ENCODE measurements around the gene AKAP13.
"Not testable (repeated sequence)": the region's sequence is repeated elsewhere in the genome, so short reads cannot be mapped to it uniquely, and the experiment has no call there.

AKAP13 gene

DNA sequence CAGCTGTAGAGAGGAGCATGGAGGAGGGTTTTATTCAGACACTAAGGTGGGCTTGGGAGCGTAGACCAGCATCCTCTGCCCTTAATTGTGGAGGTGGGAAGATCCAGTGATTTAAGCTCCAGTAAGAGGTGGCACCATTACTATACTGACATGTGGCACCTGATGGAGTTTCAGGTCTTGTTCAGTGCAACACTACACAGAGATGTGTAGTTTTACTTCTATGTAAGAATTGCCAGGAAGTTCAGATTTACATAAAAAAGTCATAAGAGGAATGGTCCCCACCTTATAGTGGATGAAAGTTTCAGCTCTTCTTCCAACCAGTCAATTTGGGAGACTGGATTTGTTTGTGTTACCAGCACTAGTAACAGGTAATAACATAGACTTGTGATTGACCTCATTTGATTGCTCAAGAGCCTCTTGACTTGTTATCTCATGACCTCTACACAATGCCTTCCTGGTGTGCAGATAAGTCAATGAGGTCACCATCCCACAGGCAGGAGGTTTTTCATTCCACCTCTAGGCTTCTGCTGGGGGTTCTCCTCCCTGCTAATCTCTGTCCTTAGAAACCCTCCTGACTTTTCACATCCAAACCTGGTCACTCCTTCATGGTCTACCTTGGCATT is 33.8 kb upstream of the AKAP13 start:
- not testable (repeated sequence) for DNase-seq (ENCODE audit: low read depth, low spot score); H3K4me3 ChIP-seq (ENCODE audit: low read length)

- H3K4me3 ChIP-seq (ENCODE audit: low read length); DNase-seq (ENCODE audit: low read depth, low spot score): not testable (repeated sequence)
Observed at GRCh38 chr15:85347264-85348047, 32.9 kb upstream of the AKAP13 start.

- DNase-seq (ENCODE audit: low read depth, low spot score); H3K4me3 ChIP-seq (ENCODE audit: low read length): not testable (repeated sequence)
Observed at GRCh38 chr15:85348048-85348766, 32.2 kb upstream of the AKAP13 start.

- H3K4me3 ChIP-seq (ENCODE audit: low read length); DNase-seq (ENCODE audit: low read depth, low spot score): not testable (repeated sequence)
Observed at GRCh38 chr15:85349062-85349461, 31.3 kb upstream of the AKAP13 start.

GRCh38 chr15:85350395-85350794 is 30.0 kb upstream of the AKAP13 start:
- DNase-seq (ENCODE audit: low read depth, low spot score), result no peak
- H3K4me3 ChIP-seq (ENCODE audit: low read length), result no peak overlapping the region

DNA sequence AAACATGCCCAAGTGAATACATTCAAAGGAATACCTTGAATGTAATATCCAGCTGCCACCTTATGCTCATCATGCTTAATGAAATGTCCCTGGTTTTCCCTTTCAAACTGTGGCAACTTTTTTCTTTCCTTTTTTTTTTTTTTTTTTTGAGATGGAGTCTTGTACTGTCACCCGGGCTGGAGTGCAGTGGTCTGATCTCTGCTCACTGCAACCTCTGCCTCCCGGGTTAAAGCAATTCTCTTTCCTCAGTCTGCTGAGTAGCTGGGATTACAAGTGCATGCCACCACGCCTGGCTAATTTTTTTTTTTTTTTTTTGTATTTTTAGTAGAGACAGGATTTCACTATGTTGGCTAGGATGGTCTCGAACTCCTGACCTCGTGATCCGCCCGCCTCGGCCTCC is 28.9 kb upstream of the AKAP13 start:
- not testable (repeated sequence) for H3K4me3 ChIP-seq (ENCODE audit: low read length); DNase-seq (ENCODE audit: low read depth, low spot score)

DNA sequence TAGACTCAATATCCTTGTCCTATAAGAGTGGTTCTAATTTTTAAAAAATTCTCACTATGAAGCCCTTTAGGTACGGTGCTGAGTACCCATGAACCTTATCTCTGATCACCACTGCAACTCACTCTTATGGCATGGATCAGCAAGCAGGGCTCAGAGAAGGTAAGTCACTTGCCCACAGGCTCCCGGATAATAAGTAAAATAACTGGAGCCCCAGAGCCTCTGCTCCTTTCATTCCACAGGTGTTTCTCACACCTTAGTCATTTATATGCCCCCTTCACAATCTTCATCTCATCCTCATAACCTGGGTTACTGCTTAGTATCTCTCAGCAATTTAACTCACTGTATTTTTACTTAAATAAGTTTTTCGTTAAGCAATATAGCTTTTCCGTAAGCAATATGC is 28.4 kb upstream of the AKAP13 start:
- no peak overlapping the region for H3K4me3 ChIP-seq (ENCODE audit: low read length)
- DNase-seq (ENCODE audit: low read depth, low spot score), result no peak

- H3K4me3 ChIP-seq (ENCODE audit: low read length), result no peak overlapping the region
- DNase-seq (ENCODE audit: low read depth, low spot score), result no peak
Observed at GRCh38 chr15:85353516-85353915, 26.9 kb upstream of the AKAP13 start.

- no peak overlapping the region for H3K4me3 ChIP-seq (ENCODE audit: low read length)
- DNase-seq (ENCODE audit: low read depth, low spot score), result no peak
Observed at GRCh38 chr15:85354461-85354860, 25.9 kb upstream of the AKAP13 start.

DNA sequence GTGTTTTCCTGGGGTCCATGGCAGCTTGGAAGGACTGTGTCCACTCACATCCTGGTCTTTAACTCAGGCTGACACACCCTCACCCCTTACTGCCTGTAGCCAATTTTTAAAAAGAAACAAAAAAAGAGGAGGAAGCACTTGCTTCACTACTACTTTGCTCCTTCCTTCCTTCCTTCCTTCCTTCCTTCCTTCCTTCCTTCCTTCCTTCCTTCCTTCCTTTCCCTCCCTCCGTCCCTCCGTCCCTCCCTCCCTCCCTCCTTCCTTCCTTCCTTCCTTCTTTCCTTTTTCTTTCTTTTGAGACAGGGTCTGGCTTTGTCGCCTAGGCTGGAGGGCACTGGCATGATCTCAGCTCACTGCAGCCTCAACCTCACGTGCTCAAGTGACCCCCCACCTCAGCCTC is 25.5 kb upstream of the AKAP13 start:
- no peak overlapping the region for H3K4me3 ChIP-seq (ENCODE audit: low read length)
- no peak for DNase-seq (ENCODE audit: low read depth, low spot score)

DNA sequence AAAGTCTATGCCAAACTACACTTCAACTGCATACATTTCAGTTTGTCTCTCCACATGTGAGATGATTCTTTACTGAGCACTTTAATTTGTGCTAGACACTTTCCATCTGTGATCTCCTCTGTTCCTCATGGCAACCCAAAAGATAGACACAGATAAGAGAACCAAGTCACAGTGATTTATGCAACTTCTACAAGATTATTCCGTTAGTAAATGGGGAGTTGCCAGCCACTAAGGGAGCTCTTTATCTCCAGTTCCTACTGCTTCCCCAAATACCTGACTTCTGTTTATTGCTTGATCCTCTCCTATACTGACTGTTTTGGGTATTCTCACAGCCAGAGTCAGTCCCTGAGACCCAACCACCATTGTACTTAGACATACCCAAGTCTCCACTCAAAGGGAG is 24.1 kb upstream of the AKAP13 start:
- no peak overlapping the region for H3K4me3 ChIP-seq (ENCODE audit: low read length)
- no peak for DNase-seq (ENCODE audit: low read depth, low spot score)

DNA sequence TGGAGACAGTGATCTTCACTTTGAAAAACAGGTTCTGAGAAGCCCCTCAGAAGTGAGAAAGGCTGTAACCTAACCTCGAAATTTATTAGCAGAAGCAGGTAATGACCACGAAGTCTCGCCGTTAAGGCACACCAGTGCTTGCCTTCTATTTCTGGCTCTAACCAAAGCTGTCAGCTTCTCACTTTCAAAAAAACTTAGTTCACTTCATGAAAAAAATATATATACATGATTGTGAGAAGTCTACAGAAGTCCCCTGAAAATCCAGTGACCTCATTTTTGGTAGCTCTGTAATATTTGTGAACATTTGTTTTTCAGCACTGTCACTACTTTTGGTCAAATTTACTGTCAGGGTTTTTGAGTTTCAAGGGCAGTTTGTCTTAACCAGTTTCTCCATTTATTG is 19.1 kb upstream of the AKAP13 start:
- H3K4me3 ChIP-seq (ENCODE audit: low read length), result no peak overlapping the region
- no peak for DNase-seq (ENCODE audit: low read depth, low spot score)

- DNase-seq (ENCODE audit: low read depth, low spot score), result no peak
- H3K4me3 ChIP-seq (ENCODE audit: low read length), result no peak overlapping the region
Observed at GRCh38 chr15:85362436-85363081, 17.8 kb upstream of the AKAP13 start.

DNA sequence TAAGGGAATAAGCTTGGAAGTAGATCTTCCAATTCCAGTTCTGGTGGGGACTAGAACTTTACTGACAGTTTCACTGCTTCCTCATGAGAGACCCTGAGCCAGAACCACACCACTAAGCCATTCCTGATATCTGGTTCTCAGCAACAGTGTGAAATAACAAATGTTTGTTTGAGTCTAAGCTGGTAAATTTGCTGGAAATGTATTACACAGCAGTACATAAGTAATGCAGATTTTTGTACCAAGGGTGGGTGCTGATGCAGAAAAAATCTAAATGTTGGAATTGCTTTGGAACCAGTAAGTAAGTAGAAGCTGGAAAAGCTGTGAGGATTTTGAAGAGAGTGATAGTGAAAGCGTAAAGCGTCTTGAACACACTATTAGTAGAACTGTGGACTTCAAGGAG is 14.4 kb upstream of the AKAP13 start:
- no peak overlapping the region for H3K4me3 ChIP-seq (ENCODE audit: low read length)
- no peak for DNase-seq (ENCODE audit: low read depth, low spot score)

GRCh38 chr15:85367741-85368140 is 12.7 kb upstream of the AKAP13 start:
- H3K4me3 ChIP-seq (ENCODE audit: low read length), result no peak overlapping the region
- no peak for DNase-seq (ENCODE audit: low read depth, low spot score)

GRCh38 chr15:85374831-85375230 is 5.6 kb upstream of the AKAP13 start:
- no peak for DNase-seq (ENCODE audit: low read depth, low spot score)
- no peak overlapping the region for H3K4me3 ChIP-seq (ENCODE audit: low read length)

GRCh38 chr15:85377269-85377668 is 3.1 kb upstream of the AKAP13 start:
- DNase-seq (ENCODE audit: low read depth, low spot score), result no peak

GRCh38 chr15:85377986-85378385 is 2.4 kb upstream of the AKAP13 start:
- H3K4me3 ChIP-seq (ENCODE audit: low read length), result no peak overlapping the region
- DNase-seq (ENCODE audit: low read depth, low spot score), result no peak

More at GRCh38 chr15:85377269-85377668, 3.1 kb upstream of the AKAP13 start:
- H3K4me3 ChIP-seq (ENCODE audit: low read length), result no peak overlapping the region

GRCh38 chr15:85379403-85380131 is 836 bp upstream of the AKAP13 start:
- H3K4me3 ChIP-seq (ENCODE audit: low read length), result peak overlapping the region; percentile 61
- peak; percentile 17 for DNase-seq (ENCODE audit: low read depth, low spot score)
